H9 (cell line): Measurements from ENCODE around the gene ROPN1. TPM values are rescaled to one million over a fixed set of nuclear protein-coding genes. Genes with fewer than 3 reads are reported as not detected.

Experiments used
- DNase-seq: peaks from one replicate; pipeline ENCODE4 v3.0.0-alpha.2; 2017
- H2AFZ ChIP-seq: one replicate; pipeline ENCODE4 v1.6.1; 2013; ENCODE audit warnings: mild to moderate bottlenecking, low read length, control low read depth, moderate library complexity
- H2AK5ac ChIP-seq: 2 replicates; pipeline ENCODE4 v1.6.1; 2013; ENCODE audit warnings: low read length, control low read depth, mixed read lengths; ENCODE audit not compliant: insufficient read length
- H2BK120ac ChIP-seq: one replicate; pipeline ENCODE4 v1.6.1; 2013; ENCODE audit warnings: low read depth, mild to moderate bottlenecking, low read length, control low read depth, inconsistent platforms; ENCODE audit not compliant: poor library complexity, severe bottlenecking
- H2BK12ac ChIP-seq: 2 replicates; pipeline ENCODE4 v1.6.1; 2013; ENCODE audit warnings: low read length, control low read depth, mixed read lengths, low read depth; ENCODE audit not compliant: insufficient read length
- H2BK15ac ChIP-seq: 2 replicates; pipeline ENCODE4 v1.6.1; 2013; ENCODE audit warnings: low read depth, low read length, control low read depth
- H2BK20ac ChIP-seq: one replicate; pipeline ENCODE4 v1.6.1; 2013; ENCODE audit warnings: low read depth, mild to moderate bottlenecking, low read length, control low read depth, inconsistent platforms; ENCODE audit not compliant: poor library complexity, severe bottlenecking
- H2BK5ac ChIP-seq: 2 replicates; pipeline ENCODE4 v1.6.1; 2013; ENCODE audit warnings: low read length, control low read depth, mixed read lengths; ENCODE audit not compliant: insufficient read length
- H3K14ac ChIP-seq: 2 replicates; pipeline ENCODE4 v1.6.1; 2013; ENCODE audit warnings: low read length, control low read depth; ENCODE audit not compliant: insufficient read depth
- H3K18ac ChIP-seq: 2 replicates; pipeline ENCODE4 v1.6.1; 2013; ENCODE audit warnings: low read depth, mild to moderate bottlenecking, mixed read lengths, low read length, control low read depth; ENCODE audit not compliant: insufficient read length
- H3K23ac ChIP-seq: 2 replicates; pipeline ENCODE4 v1.6.1; 2013; ENCODE audit warnings: low read length, control low read depth, mixed read lengths, low read depth; ENCODE audit not compliant: insufficient read length
- H3K23me2 ChIP-seq: 2 replicates; pipeline ENCODE4 v1.6.1; 2013; ENCODE audit warnings: low read depth, mild to moderate bottlenecking, mixed read lengths, low read length, control low read depth; ENCODE audit not compliant: insufficient read length, poor library complexity, severe bottlenecking
- H3K27ac ChIP-seq: 2 replicates; pipeline ENCODE4 v1.5.1; 2013; ENCODE audit warnings: low read length, control low read depth, mixed read lengths, low read depth; ENCODE audit not compliant: insufficient read length
- H3K27me3 ChIP-seq: 2 replicates; pipeline ENCODE4 v1.6.1; 2013; ENCODE audit warnings: low read length, control low read depth, inconsistent platforms; ENCODE audit not compliant: insufficient read depth
- H3K4ac ChIP-seq: 2 replicates; pipeline ENCODE4 v1.6.1; 2013; ENCODE audit warnings: low read depth, mild to moderate bottlenecking, control low read depth, inconsistent platforms, low read length, moderate library complexity
- H3K4me1 ChIP-seq: 2 replicates; pipeline ENCODE4 v1.6.1; 2013; ENCODE audit warnings: low read length, control low read depth, inconsistent platforms; ENCODE audit not compliant: insufficient read depth
- H3K4me2 ChIP-seq: 2 replicates; pipeline ENCODE4 v1.6.1; 2013; ENCODE audit warnings: low read length, control low read depth, mixed read lengths; ENCODE audit not compliant: insufficient read length, insufficient read depth
- H3K56ac ChIP-seq: 2 replicates; pipeline ENCODE4 v1.6.1; 2013; ENCODE audit warnings: low read depth, mild to moderate bottlenecking, mixed read lengths, low read length, control low read depth; ENCODE audit not compliant: insufficient read length
- H3K79me1 ChIP-seq: 2 replicates; pipeline ENCODE4 v1.6.1; 2013; ENCODE audit warnings: low read depth, mild to moderate bottlenecking, moderate library complexity, low read length, control low read depth, inconsistent platforms; ENCODE audit not compliant: insufficient read depth, poor library complexity, severe bottlenecking
- H3K79me2 ChIP-seq: 2 replicates; pipeline ENCODE4 v1.6.1; 2013; ENCODE audit warnings: low read length, control low read depth, inconsistent platforms; ENCODE audit not compliant: insufficient read depth
- H3K9ac ChIP-seq: 2 replicates; pipeline ENCODE4 v1.6.1; 2013; ENCODE audit warnings: low read length, control low read depth, mixed read lengths; ENCODE audit not compliant: insufficient read length; ENCODE audit errors: extremely low read depth
- H3K9me3 ChIP-seq: one replicate; pipeline ENCODE4 v1.6.1; 2013; ENCODE audit warnings: low read depth, low read length, inconsistent platforms; ENCODE audit not compliant: control insufficient read depth
- H3T11ph ChIP-seq: one replicate; pipeline ENCODE4 v1.6.1; 2013; ENCODE audit warnings: mild to moderate bottlenecking, low read length, control low read depth, inconsistent platforms
- H4K20me1 ChIP-seq: one replicate; pipeline ENCODE4 v1.6.1; 2013; ENCODE audit not compliant: control insufficient read depth, insufficient read length, insufficient read depth
- H4K5ac ChIP-seq: 2 replicates; pipeline ENCODE4 v1.6.1; 2013; ENCODE audit warnings: low read depth, mild to moderate bottlenecking, mixed read lengths, low read length, control low read depth; ENCODE audit not compliant: insufficient read length
- H4K8ac ChIP-seq: replicated peaks from 2 replicates; pipeline ENCODE4 v1.6.1; 2013; ENCODE audit warnings: low read length, control low read depth, mixed read lengths, low read depth; ENCODE audit not compliant: insufficient read length
- H4K91ac ChIP-seq: 2 replicates; pipeline ENCODE4 v1.6.1; 2013; ENCODE audit warnings: low read depth, mild to moderate bottlenecking, moderate library complexity, mixed read lengths, low read length, control low read depth; ENCODE audit not compliant: insufficient read length
- H3K27ac Mint-ChIP-seq, 3 experiments: 2 replicates in 2 of 3; 3 replicates in 1 of 3; pipeline ENCODE4 v1.8.0; 2020 to 2021; ENCODE audit warnings: mixed read lengths in 3 of 3, mild to moderate bottlenecking in 1 of 3, moderate library complexity in 1 of 3
- H3K27me3 Mint-ChIP-seq: 2 replicates; pipeline ENCODE4 v1.8.0; 2021; ENCODE audit warnings: low read depth, mild to moderate bottlenecking, moderate library complexity, mixed read lengths
- H3K36me3 Mint-ChIP-seq, 3 experiments: 2 replicates in 2 of 3; 3 replicates in 1 of 3; pipeline ENCODE4 v1.8.0; 2020 to 2021; ENCODE audit warnings: low read depth in 3 of 3, mixed read lengths in 3 of 3; ENCODE audit not compliant: insufficient read depth in 1 of 3
- H3K4me1 Mint-ChIP-seq, 2 experiments: 2 replicates each; pipeline ENCODE4 v1.8.0; 2020; ENCODE audit warnings: mixed read lengths in 2 of 2
- H3K4me3 Mint-ChIP-seq, 2 experiments: 2 replicates in 1 of 2; 3 replicates in 1 of 2; pipeline ENCODE4 v1.8.0; 2020 to 2021; ENCODE audit warnings: mild to moderate bottlenecking in 2 of 2, mixed read lengths in 2 of 2, moderate library complexity in 1 of 2
- H3K9me3 Mint-ChIP-seq, 2 experiments: 2 replicates in 1 of 2; 3 replicates in 1 of 2; pipeline ENCODE4 v1.8.0; 2020; ENCODE audit warnings: mild to moderate bottlenecking in 2 of 2, mixed read lengths in 2 of 2, moderate library complexity in 1 of 2
- total RNA-seq: library from RNA; stranded (reverse); gene quantifications from 2 replicates; pipeline ENCODE4 v1.2.1, GENCODE V29; 2021
- TF ChIP-seq, protein P1 (sequence below): fragments of 200-600 bp; sonication (generic); conservative IDR thresholded peaks from 3 replicates; pipeline ENCODE4 v1.8.0; 2021; ENCODE audit warnings: antibody characterized with exemption, mild to moderate bottlenecking

The ROPN1 gene
- total RNA-seq, 1 experiment from 2014 or later: not detected

DNA sequence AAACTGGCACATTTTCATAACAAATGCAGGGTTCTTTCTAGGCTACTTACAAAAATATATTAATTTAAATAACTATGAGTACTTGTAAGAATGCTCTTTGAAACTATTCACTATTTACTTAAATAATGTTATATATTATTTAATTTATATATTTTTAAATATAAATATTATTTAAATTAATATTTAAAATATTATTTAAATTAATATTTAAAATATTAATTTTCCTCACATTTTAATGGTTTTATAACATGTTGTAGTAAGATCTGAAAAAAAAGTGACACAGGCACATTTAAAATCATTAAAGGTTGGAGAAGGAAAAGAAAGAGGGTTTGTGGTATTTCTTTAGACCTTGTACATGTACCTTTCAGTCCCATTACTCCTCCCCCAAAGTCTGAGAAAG lies 65.5 kb downstream of the ROPN1 start:
- H3K4ac ChIP-seq: no peak overlapping the region
- H3K79me1 ChIP-seq: no peaks in the 10 kb centered on the region
- H2BK20ac ChIP-seq: no peak overlapping the region
- H3K4me2 ChIP-seq: no peak overlapping the region
- no peak for DNase-seq
- no peak overlapping the region for H3K27ac Mint-ChIP-seq
- H3K4me1 ChIP-seq: no peaks in the 10 kb centered on the region
- H4K8ac ChIP-seq: no peak overlapping the region
- no peak overlapping the region for H2AK5ac ChIP-seq
- TF ChIP-seq, protein P1, sequence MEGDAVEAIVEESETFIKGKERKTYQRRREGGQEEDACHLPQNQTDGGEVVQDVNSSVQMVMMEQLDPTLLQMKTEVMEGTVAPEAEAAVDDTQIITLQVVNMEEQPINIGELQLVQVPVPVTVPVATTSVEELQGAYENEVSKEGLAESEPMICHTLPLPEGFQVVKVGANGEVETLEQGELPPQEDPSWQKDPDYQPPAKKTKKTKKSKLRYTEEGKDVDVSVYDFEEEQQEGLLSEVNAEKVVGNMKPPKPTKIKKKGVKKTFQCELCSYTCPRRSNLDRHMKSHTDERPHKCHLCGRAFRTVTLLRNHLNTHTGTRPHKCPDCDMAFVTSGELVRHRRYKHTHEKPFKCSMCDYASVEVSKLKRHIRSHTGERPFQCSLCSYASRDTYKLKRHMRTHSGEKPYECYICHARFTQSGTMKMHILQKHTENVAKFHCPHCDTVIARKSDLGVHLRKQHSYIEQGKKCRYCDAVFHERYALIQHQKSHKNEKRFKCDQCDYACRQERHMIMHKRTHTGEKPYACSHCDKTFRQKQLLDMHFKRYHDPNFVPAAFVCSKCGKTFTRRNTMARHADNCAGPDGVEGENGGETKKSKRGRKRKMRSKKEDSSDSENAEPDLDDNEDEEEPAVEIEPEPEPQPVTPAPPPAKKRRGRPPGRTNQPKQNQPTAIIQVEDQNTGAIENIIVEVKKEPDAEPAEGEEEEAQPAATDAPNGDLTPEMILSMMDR: no peak
- no peak overlapping the region for H2AFZ ChIP-seq
- H3K23ac ChIP-seq: no peak overlapping the region
- H2BK15ac ChIP-seq: no peak overlapping the region
- H3K4me3 Mint-ChIP-seq: no peak overlapping the region
- H3K4me1 Mint-ChIP-seq: no peaks in the 10 kb centered on the region
- H3K79me2 ChIP-seq: no peaks in the 10 kb centered on the region
- H3K18ac ChIP-seq: no peak overlapping the region
- no peaks in the 10 kb centered on the region for H3K27me3 ChIP-seq
- no peaks in the 10 kb centered on the region for H3K27me3 Mint-ChIP-seq
- no peak overlapping the region for H4K5ac ChIP-seq
- H4K91ac ChIP-seq: no peak overlapping the region
- H3K56ac ChIP-seq: no peak overlapping the region
- H3K27ac ChIP-seq: no peak overlapping the region
- H3K23me2 ChIP-seq: no peaks in the 10 kb centered on the region
- H2BK120ac ChIP-seq: no peak overlapping the region
- no peak overlapping the region for H3K14ac ChIP-seq
- H2BK12ac ChIP-seq: no peak overlapping the region
- H3K9me3 Mint-ChIP-seq: no peaks in the 10 kb centered on the region
- H3K36me3 Mint-ChIP-seq: peaks cover 29 to 68% (median 47%) of the 10 kb centered on the region in 3 experiments
- no peaks in the 10 kb centered on the region for H4K20me1 ChIP-seq
- H3K9ac ChIP-seq: no peak overlapping the region
- H2BK5ac ChIP-seq: no peak overlapping the region
- no peak overlapping the region for H3T11ph ChIP-seq
- no peaks in the 10 kb centered on the region for H3K9me3 ChIP-seq
